Hematopoietic multipotent progenitor cell treated with erythropoietin and hydrocortisone succinate and interleukin-3 and kit ligand, for 6 days (in vitro differentiated cells): ENCODE measurements around the gene MCTP1.
A peak's percentile ranks its signal among the peaks of the same experiment; 100 is the strongest.

Source experiments
- DNase-seq: peaks from one replicate; pipeline ENCODE4 v3.0.0-alpha.2; 2015

The MCTP1 gene

GRCh38 chr5:95022967-95023695, 261.8 kb downstream of the MCTP1 start:
- DNase-seq, result peak; percentile 50

GRCh38 chr5:95020345-95020744, 264.5 kb downstream of the MCTP1 start:
- DNase-seq, result no peak

- DNase-seq, result no peak
Observed at GRCh38 chr5:95018946-95019345, 265.9 kb downstream of the MCTP1 start.

- DNase-seq, result no peak
Observed at GRCh38 chr5:95018511-95018910, 266.4 kb downstream of the MCTP1 start.

GRCh38 chr5:95009812-95010211, 275.1 kb downstream of the MCTP1 start:
- no peak for DNase-seq

- DNase-seq, result peak; percentile 76
Observed at GRCh38 chr5:95007921-95008597, 276.8 kb downstream of the MCTP1 start.

- no peak for DNase-seq
Observed at GRCh38 chr5:95005811-95006210, 279.1 kb downstream of the MCTP1 start.

GRCh38 chr5:94998670-94999069, 286.2 kb downstream of the MCTP1 start:
- DNase-seq, result no peak

- DNase-seq, result peak; percentile 81
Observed at GRCh38 chr5:94994537-94994936, 290.4 kb downstream of the MCTP1 start.

- no peak for DNase-seq
Observed at GRCh38 chr5:94993491-94993890, 291.4 kb downstream of the MCTP1 start.

- DNase-seq, result no peak
Observed at GRCh38 chr5:94992325-94992724, 292.6 kb downstream of the MCTP1 start.

- DNase-seq, result no peak
Observed at GRCh38 chr5:94983861-94984535, 300.9 kb downstream of the MCTP1 start.

GRCh38 chr5:94977437-94977836, 307.5 kb downstream of the MCTP1 start:
- no peak for DNase-seq

GRCh38 chr5:94976853-94977252, 308.0 kb downstream of the MCTP1 start:
- DNase-seq, result no peak

- no peak for DNase-seq
Observed at GRCh38 chr5:94972268-94972667, 312.6 kb downstream of the MCTP1 start.

- DNase-seq, result peak; percentile 72
Observed at GRCh38 chr5:94969174-94969573, 315.7 kb downstream of the MCTP1 start.

- peak; percentile 92 for DNase-seq
Observed at GRCh38 chr5:94968507-94969095, 316.3 kb downstream of the MCTP1 start.

- DNase-seq, result no peak
Observed at GRCh38 chr5:94967525-94967924, 317.4 kb downstream of the MCTP1 start.

- peak; percentile 26 for DNase-seq
Observed at GRCh38 chr5:94959279-94959678, 325.6 kb downstream of the MCTP1 start.

- DNase-seq, result no peak
Observed at GRCh38 chr5:94945656-94946055, 339.2 kb downstream of the MCTP1 start.

GRCh38 chr5:94944160-94944559, 340.7 kb downstream of the MCTP1 start:
- no peak for DNase-seq

GRCh38 chr5:94941122-94941755, 343.7 kb downstream of the MCTP1 start:
- no peak for DNase-seq

- DNase-seq, result no peak
Observed at GRCh38 chr5:94932259-94932658, 352.6 kb downstream of the MCTP1 start.
